ENCODE data around the gene RHOF. TPM values are rescaled to one million over a fixed set of nuclear protein-coding genes. Genes with fewer than 3 reads are reported as not detected.

RHOF gene
- total RNA-seq, 1 experiment from 2014 or later: 29.1 TPM

DNA sequence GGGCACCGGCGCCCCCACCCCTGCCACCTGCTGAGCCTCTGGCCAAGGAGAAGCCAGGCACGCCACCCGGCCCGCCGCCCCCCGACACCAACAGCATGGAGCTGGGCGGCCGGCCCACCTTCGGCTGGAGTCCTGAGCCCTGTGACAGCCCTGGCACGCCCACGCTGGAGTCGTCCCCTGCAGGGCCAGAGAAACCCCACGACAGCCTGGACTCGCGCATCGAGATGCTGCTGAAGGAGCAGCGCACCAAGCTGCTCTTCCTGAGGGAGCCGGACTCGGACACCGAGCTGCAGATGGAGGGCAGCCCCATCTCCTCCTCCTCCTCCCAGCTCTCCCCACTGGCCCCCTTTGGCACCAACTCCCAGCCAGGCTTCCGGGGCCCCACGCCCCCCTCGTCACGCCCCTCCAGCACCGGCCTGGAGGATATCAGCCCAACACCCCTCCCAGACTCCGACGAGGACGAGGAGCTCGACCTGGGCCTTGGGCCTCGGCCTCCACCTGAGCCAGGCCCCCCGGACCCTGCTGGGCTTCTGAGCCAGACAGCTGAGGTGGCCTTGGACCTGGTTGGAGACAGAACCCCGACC, 16.8 kb upstream of the RHOF start:
- H2BK20ac ChIP-seq (ENCODE audit: low read depth, low read length, poor library complexity, severe bottlenecking): no peak overlapping the region
- Mint-ChIP-seq H3K36me3 (ENCODE audit: insufficient read depth in 1 of 3, low read depth in 3 of 3) (peaks cover 15 to 61% (median 47%) of the 10 kb centered on the region in 3 experiments), H3K4me3 (no peak overlapping the region), H3K27me3 (ENCODE audit: low read depth) (no peaks in the 10 kb centered on the region), H3K9me3 (no peaks in the 10 kb centered on the region; a peak in 1 of 5 replicates), H3K27ac (no peak overlapping the region), H3K4me1 (peaks cover 32 to 46% of the 10 kb centered on the region in 2 experiments)
- WGBS (ENCODE audit: extremely low coverage, insufficient read length, low lambda C conversion rate): no CpG with 5 or more reads among the region's 33 CpGs
- no peak overlapping the region for H2BK12ac ChIP-seq (ENCODE audit: insufficient read length, low read depth, low read length)
- H3K9me3 ChIP-seq (ENCODE audit: control insufficient read depth, low read depth, low read length): no peaks in the 10 kb centered on the region
- no peaks in the 10 kb centered on the region for H3K27me3 ChIP-seq (ENCODE audit: insufficient read depth, low read length)
- no peak overlapping the region for H3K56ac ChIP-seq (ENCODE audit: insufficient read length, low read depth, low read length)
- no peaks in the 10 kb centered on the region for H4K20me1 ChIP-seq (ENCODE audit: control insufficient read depth, insufficient read depth, insufficient read length)
- no peak overlapping the region for H2BK5ac ChIP-seq (ENCODE audit: insufficient read length, low read length)
- peaks cover 3% of the 10 kb centered on the region; the same call in 1 of the 2 replicates for H3K79me2 ChIP-seq (ENCODE audit: insufficient read depth, low read length)
- no peak overlapping the region for H3K14ac ChIP-seq (ENCODE audit: insufficient read depth, low read length)
- no peak overlapping the region for H4K91ac ChIP-seq (ENCODE audit: insufficient read length, low read depth, low read length)
- no peak overlapping the region for H2BK15ac ChIP-seq (ENCODE audit: low read depth, low read length)
- H3K27ac ChIP-seq (ENCODE audit: insufficient read length, low read depth, low read length): no peak overlapping the region
- H2AK5ac ChIP-seq (ENCODE audit: insufficient read length, low read length): no peak overlapping the region
- H2AFZ ChIP-seq (ENCODE audit: low read length): no peak overlapping the region
- peaks cover 6% of the 10 kb centered on the region for H3K23me2 ChIP-seq (ENCODE audit: insufficient read length, low read depth, low read length, poor library complexity, severe bottlenecking)
- no peak overlapping the region for H3K18ac ChIP-seq (ENCODE audit: insufficient read length, low read depth, low read length)
- H2BK120ac ChIP-seq (ENCODE audit: low read depth, low read length, poor library complexity, severe bottlenecking): no peak overlapping the region
- H3K79me1 ChIP-seq (ENCODE audit: insufficient read depth, low read depth, low read length, poor library complexity, severe bottlenecking): peaks cover 2% of the 10 kb centered on the region
- TF ChIP-seq CTCF (conservative IDR thresholded peaks at IDR 0.05): no peak
- no peak overlapping the region for H4K5ac ChIP-seq (ENCODE audit: insufficient read length, low read depth, low read length)
- DNase-seq: no peak
- H3T11ph ChIP-seq (ENCODE audit: low read length): no peak overlapping the region
- H3K4ac ChIP-seq (ENCODE audit: low read depth, low read length): no peak overlapping the region
- no peak overlapping the region for H3K9ac ChIP-seq (ENCODE audit: extremely low read depth, insufficient read length, low read length)
- H3K4me1 ChIP-seq (ENCODE audit: insufficient read depth, low read length): peaks cover 2% of the 10 kb centered on the region; the same call in 1 of the 2 replicates
- H4K8ac ChIP-seq (replicated peaks; ENCODE audit: insufficient read length, low read depth, low read length): no peak overlapping the region
- H3K23ac ChIP-seq (ENCODE audit: insufficient read length, low read depth, low read length): no peak overlapping the region
- no peak overlapping the region for H3K4me2 ChIP-seq (ENCODE audit: insufficient read depth, insufficient read length, low read length)
